H1 (cell line): ENCODE data around the gene CHST11. TPM values are rescaled to one million over a fixed set of nuclear protein-coding genes. Genes with fewer than 3 reads are reported as not detected.

Experiments used
- CTCF ChIA-PET: fragments of 300-600 bp; sonication (Branson Sonifier 250); formaldehyde crosslinking; loops from one replicate; lab custom pipeline; 2021; ENCODE audit not compliant: partially characterized antibody; lab: Charles Lee
- POLR2A ChIA-PET: fragments of 300-600 bp; sonication (Branson Sonifier 250); formaldehyde crosslinking; loops from one replicate; lab custom pipeline; 2021; ENCODE audit warnings: inconsistent platforms; ENCODE audit not compliant: partially characterized antibody; lab: Charles Lee
- DNase-seq, 2 experiments: peaks; one replicate each; pipeline versions ENCODE4 v3.0.0 to v3.0.0-alpha.2; 2010 to 2022; ENCODE audit warnings: low spot score in 2 of 2, low read depth in 1 of 2, mixed read lengths in 1 of 2
- FAIRE-seq: peaks from 2 replicates; lab custom pipeline; 2011; peaks lifted over from hg19 to GRCh38; lab: Jason Lieb, UNC
- H2AFZ ChIP-seq: 2 replicates; pipeline ENCODE4 v1.8.1; 2012; ENCODE audit warnings: low read length, inconsistent platforms
- H2AK5ac ChIP-seq: 2 replicates; pipeline ENCODE4 v1.6.1; 2013; ENCODE audit warnings: low read depth, low read length
- H2BK120ac ChIP-seq: replicated peaks from 2 replicates; pipeline ENCODE3; 2013; ENCODE audit warnings: low read depth, low read length, inconsistent platforms
- H2BK12ac ChIP-seq: 2 replicates; pipeline ENCODE4 v1.6.1; 2013; ENCODE audit warnings: low read depth, low read length
- H2BK15ac ChIP-seq: 2 replicates; pipeline ENCODE4 v1.6.1; 2013; ENCODE audit warnings: low read length
- H2BK20ac ChIP-seq: 2 replicates; pipeline ENCODE4 v1.6.1; 2013; ENCODE audit warnings: low read length
- H2BK5ac ChIP-seq: 2 replicates; pipeline ENCODE4 v1.6.1; 2013; ENCODE audit warnings: low read depth, low read length
- H3K14ac ChIP-seq: 2 replicates; pipeline ENCODE4 v1.6.1; 2013; ENCODE audit warnings: inconsistent platforms; ENCODE audit not compliant: insufficient read length
- H3K18ac ChIP-seq: 2 replicates; pipeline ENCODE4 v1.6.1; 2013; ENCODE audit warnings: low read length; ENCODE audit errors: extremely low read depth
- H3K23ac ChIP-seq: 2 replicates; pipeline ENCODE4 v1.6.1; 2013; ENCODE audit warnings: inconsistent platforms; ENCODE audit not compliant: insufficient read length
- H3K23me2 ChIP-seq: 2 replicates; pipeline ENCODE4 v1.6.1; 2013; ENCODE audit warnings: low read depth, low read length
- H3K27ac ChIP-seq: 2 replicates; pipeline ENCODE4 v1.6.1; 2011; ENCODE audit warnings: low read depth, low read length, inconsistent platforms
- H3K27me3 ChIP-seq, 4 experiments: replicated peaks in 1 of 4; 1 replicate in 1 of 4; 2 replicates in 3 of 4; pipeline versions ENCODE4 v1.6.1 to v1.8.1; 2011 to 2013; ENCODE audit warnings: low read length in 3 of 4, mild to moderate bottlenecking in 3 of 4, inconsistent platforms in 2 of 4, mixed read lengths in 2 of 4, moderate library complexity in 1 of 4; ENCODE audit not compliant: control insufficient read depth in 3 of 4, insufficient read depth in 3 of 4; ENCODE audit errors: extremely low read depth in 1 of 4
- H3K36me3 ChIP-seq, 4 experiments: 2 replicates each; pipeline versions ENCODE4 v1.6.1 to v1.8.1; 2011 to 2013; ENCODE audit warnings: mild to moderate bottlenecking in 4 of 4, low read length in 3 of 4, moderate library complexity in 2 of 4, control low read depth in 1 of 4, inconsistent platforms in 1 of 4; ENCODE audit not compliant: insufficient read depth in 4 of 4, control insufficient read depth in 2 of 4
- H3K4ac ChIP-seq: replicated peaks from 2 replicates; pipeline ENCODE3; 2013; ENCODE audit warnings: low read length, low read depth, mixed read lengths, inconsistent platforms; ENCODE audit not compliant: insufficient read length
- H3K4me1 ChIP-seq, 4 experiments: replicated peaks in 1 of 4; 1 replicate in 1 of 4; 2 replicates in 3 of 4; pipeline versions ENCODE4 v1.6.1 to v1.8.1; 2011 to 2013; ENCODE audit warnings: low read length in 3 of 4, inconsistent platforms in 2 of 4, mixed read lengths in 1 of 4; ENCODE audit not compliant: insufficient read depth in 4 of 4, control insufficient read depth in 3 of 4
- H3K4me2 ChIP-seq, 2 experiments: 2 replicates each; pipeline versions ENCODE4 v1.6.1 to v1.8.1; 2011 to 2013; ENCODE audit warnings: low read depth in 2 of 2, low read length in 2 of 2, control low read depth in 1 of 2, inconsistent platforms in 1 of 2, mild to moderate bottlenecking in 1 of 2; ENCODE audit not compliant: insufficient read depth in 1 of 2
- H3K4me3 ChIP-seq, 4 experiments: fragments of 200-600, 300-600 bp in 1 of 4; sonication (generic), shearing (Covaris generic), sonication (Bioruptor Twin) in 1 of 4; 2 replicates each; pipeline versions ENCODE4 v1.5.1 to v1.8.1; 2011 to 2016; ENCODE audit warnings: low read length in 4 of 4, low read depth in 3 of 4, control low read depth in 2 of 4, inconsistent platforms in 2 of 4, mild to moderate bottlenecking in 2 of 4, mixed read lengths in 1 of 4, moderate library complexity in 1 of 4; ENCODE audit not compliant: insufficient read depth in 2 of 4; ENCODE audit errors: extremely low read depth in 1 of 4
- H3K56ac ChIP-seq: replicated peaks from 2 replicates; pipeline ENCODE3; 2013; ENCODE audit warnings: low read depth, mild to moderate bottlenecking, mixed read lengths, low read length, inconsistent platforms; ENCODE audit not compliant: insufficient read length
- H3K79me1 ChIP-seq: 2 replicates; pipeline ENCODE4 v1.6.1; 2013; ENCODE audit warnings: low read depth, low read length, control low read depth
- H3K79me2 ChIP-seq, 2 experiments: 2 replicates each; pipeline versions ENCODE4 v1.6.1 to v1.8.1; 2012 to 2013; ENCODE audit warnings: low read length in 2 of 2, mild to moderate bottlenecking in 2 of 2, inconsistent platforms in 1 of 2; ENCODE audit not compliant: insufficient read depth in 2 of 2, control insufficient read depth in 1 of 2
- H3K9ac ChIP-seq, 4 experiments: replicated peaks in 1 of 4; 1 replicate in 1 of 4; 2 replicates in 3 of 4; pipeline versions ENCODE4 v1.6.1 to v1.8.1; 2011 to 2013; ENCODE audit warnings: low read depth in 3 of 4, low read length in 3 of 4, control low read depth in 2 of 4, mild to moderate bottlenecking in 2 of 4, moderate library complexity in 2 of 4, inconsistent platforms in 1 of 4; ENCODE audit errors: extremely low read depth in 1 of 4
- H3K9me3 ChIP-seq, 2 experiments: 2 replicates each; pipeline versions ENCODE4 v1.6.1 to v1.8.1; 2012 to 2013; ENCODE audit warnings: mild to moderate bottlenecking in 2 of 2, moderate library complexity in 2 of 2, control low read depth in 1 of 2, inconsistent platforms in 1 of 2, low read depth in 1 of 2, low read length in 1 of 2, mixed read lengths in 1 of 2; ENCODE audit not compliant: insufficient read depth in 2 of 2
- H4K20me1 ChIP-seq, 2 experiments: replicated peaks in 1 of 2; 2 replicates each; pipeline versions ENCODE3 to v1.8.1; 2011 to 2013; ENCODE audit warnings: inconsistent platforms in 2 of 2, low read length in 2 of 2, mild to moderate bottlenecking in 1 of 2; ENCODE audit not compliant: insufficient read depth in 2 of 2, control insufficient read depth in 1 of 2
- H4K5ac ChIP-seq: 2 replicates; pipeline ENCODE4 v1.6.1; 2013; ENCODE audit warnings: low read length, low read depth, mixed read lengths, inconsistent platforms; ENCODE audit not compliant: insufficient read length
- H4K8ac ChIP-seq: 2 replicates; pipeline ENCODE4 v1.8.0; 2013; ENCODE audit warnings: mild to moderate bottlenecking, moderate library complexity, low read length, inconsistent platforms; ENCODE audit not compliant: insufficient read depth; ENCODE audit errors: extremely low read depth
- H4K91ac ChIP-seq: replicated peaks from 2 replicates; pipeline ENCODE3; 2013; ENCODE audit warnings: low read length, mixed read lengths, inconsistent platforms; ENCODE audit not compliant: insufficient read length
- BCL11A ChIP-seq, 2 experiments: IDR thresholded peaks; one replicate each; pipeline ENCODE4 v1.6.1; 2011; ENCODE audit warnings: low read depth in 2 of 2, low read length in 2 of 2, mild to moderate bottlenecking in 2 of 2
- CEBPB ChIP-seq: IDR thresholded peaks from 2 replicates; pipeline ENCODE4 v1.6.1; 2012; ENCODE audit warnings: low read depth, low read length
- CREB1 ChIP-seq: IDR thresholded peaks from 2 replicates; pipeline ENCODE4 v1.6.1; 2012; ENCODE audit warnings: inconsistent platforms
- CTBP2 ChIP-seq: IDR thresholded peaks from 2 replicates; pipeline ENCODE4 v1.7.0; 2011; ENCODE audit warnings: borderline replicate concordance, mild to moderate bottlenecking, moderate library complexity, mixed read lengths, low read length; ENCODE audit not compliant: insufficient read depth, insufficient read length
- FOSL1 ChIP-seq: IDR thresholded peaks from 2 replicates; pipeline ENCODE4 v1.6.1; 2011; ENCODE audit warnings: mild to moderate bottlenecking, low read depth, low read length, moderate library complexity; ENCODE audit not compliant: insufficient read depth
- NRF1 ChIP-seq: IDR thresholded peaks from 2 replicates; pipeline ENCODE4 v1.6.1; 2011; ENCODE audit warnings: mild to moderate bottlenecking, low read depth, low read length, improper control_type of control experiment
- RBBP5 ChIP-seq: IDR thresholded peaks from 2 replicates; pipeline ENCODE4 v1.7.1; 2012; ENCODE audit warnings: low read depth, mild to moderate bottlenecking, inconsistent platforms, low read length, moderate library complexity, borderline replicate concordance
- RFX5 ChIP-seq: IDR thresholded peaks from 2 replicates; pipeline ENCODE4 v1.6.1; 2011; ENCODE audit warnings: low read depth, low read length, improper control_type of control experiment, borderline replicate concordance
- SAP30 ChIP-seq: fragments of 300-600 bp; sonication (generic); IDR thresholded peaks from 2 replicates; pipeline ENCODE4 v1.7.1; 2012; ENCODE audit warnings: low read length, moderate library complexity, mild to moderate bottlenecking, inconsistent platforms; ENCODE audit not compliant: insufficient read depth, insufficient replicate concordance
- SIN3A ChIP-seq, 2 experiments: IDR thresholded peaks in 1 of 2; conservative IDR thresholded peaks in 1 of 2; 2 replicates each; pipeline ENCODE4 v1.6.1; 2011 to 2012; ENCODE audit warnings: low read length in 2 of 2, improper control_type of control experiment in 1 of 2, low read depth in 1 of 2, mild to moderate bottlenecking in 1 of 2
- SP4 ChIP-seq: IDR thresholded peaks from 2 replicates; pipeline ENCODE4 v1.6.1; 2012; ENCODE audit warnings: low read length, inconsistent platforms
- TAF1 ChIP-seq: IDR thresholded peaks from 2 replicates; pipeline ENCODE4 v1.6.1; 2011; ENCODE audit warnings: mild to moderate bottlenecking, low read depth, low read length
- TCF12 ChIP-seq: IDR thresholded peaks from 2 replicates; pipeline ENCODE4 v1.6.1; 2011; ENCODE audit warnings: low read depth, mild to moderate bottlenecking, low read length
- polyA plus RNA-seq, 7 experiments: library from polyadenylated mRNA; depleted of rRNA in 3 of 7; stranded (reverse) in 5 of 7; unstranded in 2 of 7; fragments of >200 nt in 5 of 7; fragments of 200-250 nt in 2 of 7; gene quantifications; 1 replicate in 5 of 7; 2 replicates in 1 of 7; 4 replicates in 1 of 7; pipeline versions ENCODE4 v1.2.1 to v1.2.3, GENCODE V29; 2011 to 2013; ENCODE audit warnings: missing spikeins in 2 of 7, mixed read lengths in 2 of 7
- total RNA-seq: library from RNA; stranded (reverse); fragmentation: NEBNext Ultra II Directional; extraction: Animal tissue kit (Norgen Biotek cat#: 25700); gene quantifications from 2 replicates; pipeline ENCODE4 v1.2.1, GENCODE V29; 2021
- TF ChIP-seq, protein P1 (sequence below): IDR thresholded peaks from 2 replicates; pipeline ENCODE4 v1.6.1; 2012; ENCODE audit warnings: inconsistent platforms

Gene CHST11
- total and polyA plus RNA-seq, 2 of the 8 experiments (the other 6 are each of a cell fraction or from before 2014, with no cell fraction given): 14.4 to 20.8 TPM

DNA sequence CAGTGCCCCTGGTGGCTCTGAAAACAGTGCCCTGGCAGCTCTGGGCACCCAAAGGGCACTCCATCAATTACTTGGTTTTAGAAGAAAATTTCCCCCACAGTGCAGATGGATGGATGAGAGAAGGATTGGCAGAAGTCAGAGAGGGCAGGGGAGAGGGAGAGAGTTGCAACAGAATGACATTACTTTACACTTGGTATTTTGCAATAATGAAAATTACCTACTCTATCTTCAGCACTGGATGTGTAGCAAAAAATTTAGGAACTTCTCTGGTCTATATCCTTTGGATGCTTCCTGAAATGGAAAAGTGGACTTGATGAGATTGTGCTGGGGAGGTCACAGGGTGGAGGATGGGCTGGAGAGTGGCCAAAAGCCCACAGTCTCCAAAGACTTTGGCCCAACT is 193.2 kb downstream of the CHST11 start:
- Histone ChIP-seq H3K27me3 (no peaks in the 10 kb centered on the region), H3K79me2 (no peaks in the 10 kb centered on the region), H2BK12ac (no peak overlapping the region), H2AK5ac (no peak overlapping the region), H4K5ac (no peak overlapping the region), H3K23ac (no peak overlapping the region), H2BK15ac (no peak overlapping the region), H4K20me1 (no peaks in the 10 kb centered on the region), H3K79me1 (no peaks in the 10 kb centered on the region), H3K23me2 (no peaks in the 10 kb centered on the region; the same call in 1 of the 2 replicates), H3K4me2 (no peak overlapping the region), H3K14ac (no peak overlapping the region), H2BK120ac (no peak overlapping the region), H2AFZ (no peak overlapping the region), H4K91ac (no peak overlapping the region), H3K36me3 (no peaks in the 10 kb centered on the region), H3K4me1 (peaks cover 0 to 13% (median 3%) of the 10 kb centered on the region in 4 experiments; a peak in 4 of 7 replicates), H3K9ac (no peak overlapping the region), H4K8ac (no peak overlapping the region), H3K4me3 (no peak overlapping the region), H3K27ac (no peak overlapping the region), H3K9me3 (no peaks in the 10 kb centered on the region), H2BK20ac (no peak overlapping the region), H3K4ac (no peak overlapping the region), H2BK5ac (no peak overlapping the region), H3K56ac (no peak overlapping the region), H3K18ac (no peak overlapping the region)
- FAIRE-seq: no peak
- ChIA-PET CTCF (interaction anchor here (0.7 to 0.9 kb wide), 3 partner anchors 10 to 428 kb away, joined by 3 to 7 read pairs (median 3); no protein-coding TSS in a partner anchor), POLR2A (no interaction called here)
- no peak for DNase-seq
- TF ChIP-seq CREB1: no peak
- TF ChIP-seq RFX5: no peak
- TF ChIP-seq TCF12: no peak
- no peak for TF ChIP-seq CTBP2
- TF ChIP-seq TAF1: no peak
- no peak for TF ChIP-seq NRF1
- no peak for TF ChIP-seq SP4
- TF ChIP-seq SAP30: no peak
- TF ChIP-seq CEBPB: no peak
- no peak for TF ChIP-seq RBBP5
- no peak for TF ChIP-seq SIN3A (conservative IDR thresholded peaks at IDR 0.05 in 1 of 2, IDR thresholded peaks at IDR 0.05 in 1 of 2; ENCODE audit: low read depth in 1 of 2, low read length in 2 of 2)
- no peak for TF ChIP-seq FOSL1
- no peak for TF ChIP-seq BCL11A (IDR thresholded peaks at IDR 0.05; ENCODE audit: low read depth in 2 of 2, low read length in 2 of 2)
- TF ChIP-seq, protein P1, sequence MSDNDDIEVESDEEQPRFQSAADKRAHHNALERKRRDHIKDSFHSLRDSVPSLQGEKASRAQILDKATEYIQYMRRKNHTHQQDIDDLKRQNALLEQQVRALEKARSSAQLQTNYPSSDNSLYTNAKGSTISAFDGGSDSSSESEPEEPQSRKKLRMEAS: no peak
